ENCODE data around the gene SEZ6L.

DNA sequence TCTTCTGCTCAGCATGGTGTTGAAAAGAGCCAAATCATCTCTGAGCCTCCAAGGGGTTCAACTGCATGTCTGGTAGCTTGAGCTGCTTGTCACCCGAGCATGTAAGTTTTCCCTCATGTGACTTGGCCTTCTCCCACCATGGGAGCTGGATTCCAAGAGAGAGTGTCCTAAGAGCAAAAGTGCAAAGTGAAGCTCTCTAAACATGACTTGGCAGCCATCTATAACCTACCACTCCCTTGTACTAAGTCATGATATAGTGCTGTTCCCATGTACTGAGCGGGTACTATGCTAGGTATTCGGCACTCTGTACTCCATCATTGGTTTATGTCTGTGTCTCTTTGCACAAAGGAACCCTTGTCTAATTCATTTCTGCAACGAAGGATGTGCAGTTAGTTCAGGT lies 19.1 kb downstream of the SEZ6L start:
- TF ChIP-seq, protein P1, sequence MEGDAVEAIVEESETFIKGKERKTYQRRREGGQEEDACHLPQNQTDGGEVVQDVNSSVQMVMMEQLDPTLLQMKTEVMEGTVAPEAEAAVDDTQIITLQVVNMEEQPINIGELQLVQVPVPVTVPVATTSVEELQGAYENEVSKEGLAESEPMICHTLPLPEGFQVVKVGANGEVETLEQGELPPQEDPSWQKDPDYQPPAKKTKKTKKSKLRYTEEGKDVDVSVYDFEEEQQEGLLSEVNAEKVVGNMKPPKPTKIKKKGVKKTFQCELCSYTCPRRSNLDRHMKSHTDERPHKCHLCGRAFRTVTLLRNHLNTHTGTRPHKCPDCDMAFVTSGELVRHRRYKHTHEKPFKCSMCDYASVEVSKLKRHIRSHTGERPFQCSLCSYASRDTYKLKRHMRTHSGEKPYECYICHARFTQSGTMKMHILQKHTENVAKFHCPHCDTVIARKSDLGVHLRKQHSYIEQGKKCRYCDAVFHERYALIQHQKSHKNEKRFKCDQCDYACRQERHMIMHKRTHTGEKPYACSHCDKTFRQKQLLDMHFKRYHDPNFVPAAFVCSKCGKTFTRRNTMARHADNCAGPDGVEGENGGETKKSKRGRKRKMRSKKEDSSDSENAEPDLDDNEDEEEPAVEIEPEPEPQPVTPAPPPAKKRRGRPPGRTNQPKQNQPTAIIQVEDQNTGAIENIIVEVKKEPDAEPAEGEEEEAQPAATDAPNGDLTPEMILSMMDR (IDR thresholded peaks at IDR 0.05 in 8 of 11, conservative IDR thresholded peaks at IDR 0.05 in 3 of 11): no peak
- TF ChIP-seq POLR2A (IDR thresholded peaks at IDR 0.05): no peak

All from spleen (tissue), 7 donors.